HG02885 (cell line): ENCODE results near the gene MPZL1.

Experiments used
- ATAC-seq: cut with Tn5 transposase; IDR thresholded peaks from one replicate; pipeline ENCODE4 v1.9.1; 2021; ENCODE audit warnings: mild to moderate bottlenecking; ENCODE audit not compliant: unreplicated experiment, poor library complexity

Gene MPZL1

DNA sequence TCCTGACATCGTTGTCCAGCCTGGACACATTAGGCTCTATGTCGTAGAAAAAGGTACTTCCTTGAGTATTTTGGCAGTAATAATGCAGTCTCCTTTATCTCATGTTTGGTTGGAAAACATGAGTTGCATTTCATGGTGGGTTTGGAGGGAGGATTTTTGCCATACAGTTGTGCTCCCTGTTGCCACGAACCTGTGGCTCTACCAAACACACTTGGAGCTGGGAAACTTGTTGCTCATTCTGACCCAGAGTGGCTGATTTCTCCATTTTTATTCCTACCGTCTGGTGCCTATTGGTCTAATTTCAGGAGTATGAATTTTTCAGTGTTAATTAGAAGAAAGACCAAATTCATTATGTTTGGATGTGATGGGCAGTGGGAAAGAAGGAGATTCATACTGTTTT lies 50.7 kb downstream of the MPZL1 start:
- no peak for ATAC-seq

GRCh38 chr1:167773516-167773915 lies 51.7 kb downstream of the MPZL1 start:
- no peak for ATAC-seq

GRCh38 chr1:167774710-167775109 lies 52.9 kb downstream of the MPZL1 start:
- ATAC-seq, result no peak

GRCh38 chr1:167775178-167775577 lies 53.4 kb downstream of the MPZL1 start:
- no peak for ATAC-seq

- no peak for ATAC-seq
These were observed 54.4 kb downstream of the MPZL1 start for GRCh38 chr1:167776151-167776550.

DNA sequence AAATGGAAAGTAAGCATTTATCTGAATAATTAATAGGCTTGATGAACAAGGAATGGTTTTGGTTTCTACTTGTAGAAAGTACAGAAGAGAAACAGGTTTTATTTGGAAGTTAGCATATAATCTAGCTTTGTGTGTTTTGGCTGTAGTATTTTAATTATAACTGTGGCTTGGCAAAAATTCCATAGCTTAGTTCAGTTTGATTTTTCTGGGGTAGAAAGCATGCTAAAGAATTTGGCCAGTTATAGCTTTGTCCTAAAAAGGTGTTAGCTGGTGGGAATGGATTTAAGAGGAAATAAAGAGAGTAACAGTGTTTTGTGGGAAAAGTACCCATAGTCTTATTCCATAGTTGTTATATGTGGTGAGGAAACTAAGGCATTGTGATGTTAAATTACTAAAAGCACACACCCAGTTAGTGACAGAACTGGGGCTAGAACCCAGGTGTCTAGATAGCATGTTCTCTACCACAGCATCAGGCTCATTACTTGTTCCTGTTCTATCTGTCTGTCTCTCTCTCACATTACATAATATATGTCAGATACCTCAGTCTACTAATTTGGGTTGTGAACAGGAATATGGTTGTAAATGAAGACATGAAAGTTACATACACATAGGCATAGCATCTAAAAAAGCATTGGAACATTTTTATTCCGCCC lies 55.0 kb downstream of the MPZL1 start:
- ATAC-seq, result no peak

DNA sequence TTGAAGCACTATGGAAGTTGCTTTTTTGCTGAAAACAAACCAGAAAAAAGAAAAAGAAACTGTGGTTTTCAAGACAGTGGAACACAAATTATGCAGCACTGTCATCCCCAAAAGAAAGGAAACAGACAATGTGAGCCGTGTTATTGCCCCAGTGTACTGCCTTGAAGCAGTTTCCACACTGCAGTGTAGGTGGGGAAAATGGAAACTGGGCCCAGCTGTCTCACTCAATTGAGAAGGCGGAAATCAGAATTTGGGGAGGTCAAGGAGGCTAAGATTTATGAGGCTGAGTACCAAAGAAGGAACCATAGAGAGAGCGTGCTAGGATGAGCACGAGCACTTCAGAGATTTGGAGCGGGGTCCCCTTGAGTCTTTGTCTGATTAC lies 55.5 kb downstream of the MPZL1 start:
- ATAC-seq, result no peak

- no peak for ATAC-seq
These were observed 59.8 kb downstream of the MPZL1 start for GRCh38 chr1:167781558-167781957.

GRCh38 chr1:167782946-167783345 lies 61.2 kb downstream of the MPZL1 start:
- no peak for ATAC-seq

DNA sequence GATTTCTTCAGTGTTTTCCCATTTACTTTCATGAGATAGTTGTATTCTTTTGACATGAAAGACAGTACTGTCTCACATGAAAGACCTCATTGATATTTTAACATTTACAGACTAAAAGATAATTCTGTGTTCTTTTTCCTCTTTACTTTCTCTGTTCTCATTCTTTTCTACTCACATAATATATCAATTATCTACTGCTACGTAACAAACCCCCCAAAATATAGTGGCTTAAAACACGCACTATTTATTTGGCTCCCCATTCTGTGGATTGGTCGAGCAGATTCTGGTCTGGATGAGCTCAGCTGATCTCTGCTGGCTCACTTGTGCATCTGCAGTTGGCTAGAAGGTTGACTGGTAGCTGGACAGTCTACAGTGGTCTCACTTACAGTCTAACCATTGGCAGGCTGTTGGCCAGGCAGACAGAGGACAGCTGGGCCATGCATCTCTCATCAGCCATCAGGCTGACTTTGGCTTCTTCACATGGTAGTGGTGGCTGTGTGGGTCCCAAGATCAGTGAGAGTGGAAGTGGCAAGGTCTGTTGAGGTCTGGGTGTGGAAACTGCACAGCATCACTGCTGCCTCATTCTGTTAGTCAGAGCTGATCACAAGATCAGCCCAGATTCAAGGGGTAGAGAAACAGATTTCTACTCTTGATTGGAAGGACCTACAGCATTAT lies 63.2 kb downstream of the MPZL1 start:
- ATAC-seq, result no peak

DNA sequence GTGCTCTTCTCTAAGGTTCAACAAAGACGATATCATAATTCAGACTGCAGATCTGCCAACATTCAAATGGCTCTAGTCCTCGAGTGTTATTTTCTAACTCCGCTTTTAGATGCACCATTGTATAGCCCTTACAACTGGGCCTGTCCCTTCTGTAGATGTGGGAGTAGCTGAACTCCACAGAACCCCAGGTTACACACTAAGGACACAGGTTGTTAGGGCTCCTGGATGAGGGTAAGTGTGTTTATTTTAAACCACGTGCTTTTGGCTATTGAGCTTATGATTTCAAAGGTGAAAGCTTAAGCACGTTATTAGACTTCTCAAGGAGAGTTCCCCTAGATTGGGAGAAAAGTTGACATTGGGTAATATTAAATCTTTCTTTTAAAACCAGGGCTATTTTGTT lies 64.7 kb downstream of the MPZL1 start:
- no peak for ATAC-seq

DNA sequence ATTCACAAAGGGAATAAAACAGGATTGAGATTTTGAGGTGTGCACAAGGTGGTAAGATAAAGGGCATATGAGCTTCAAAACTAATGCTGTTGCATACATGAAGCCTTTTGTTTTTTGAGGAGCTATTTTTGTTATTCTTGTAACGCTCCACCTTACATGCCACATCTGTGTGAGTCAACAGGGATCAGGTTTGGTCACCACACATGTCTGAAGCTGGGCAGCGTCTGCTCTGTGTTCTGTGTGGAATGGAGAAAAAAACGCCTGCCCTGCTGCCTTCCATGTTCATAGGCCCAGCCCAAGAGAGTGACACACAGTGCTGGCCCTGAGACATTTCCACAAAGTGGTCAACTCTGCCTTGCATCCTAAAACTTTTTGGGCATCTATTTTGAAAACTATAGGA lies 67.7 kb downstream of the MPZL1 start:
- ATAC-seq, result no peak

DNA sequence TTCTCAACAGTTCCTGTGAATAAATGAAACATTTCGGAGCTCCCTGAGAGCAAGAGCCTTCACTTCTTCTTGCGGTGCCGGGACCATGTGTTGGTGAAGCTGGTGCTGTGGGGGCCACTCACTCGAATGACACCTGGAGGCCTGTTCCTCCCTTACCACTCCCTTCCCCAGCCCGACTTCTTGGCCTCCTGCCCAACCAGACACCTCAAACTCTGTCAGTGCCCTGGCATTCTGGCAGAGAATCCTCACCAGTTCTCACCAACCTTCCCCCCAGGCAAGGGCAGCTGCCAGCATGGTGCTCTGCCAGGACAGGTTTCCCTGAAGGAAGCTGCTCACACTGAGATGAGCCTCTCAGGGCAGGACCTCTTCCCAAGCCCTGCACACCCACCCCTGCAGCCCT lies 68.3 kb downstream of the MPZL1 start:
- no peak for ATAC-seq

GRCh38 chr1:167791281-167792187 lies 69.8 kb downstream of the MPZL1 start:
- no peak for ATAC-seq

DNA sequence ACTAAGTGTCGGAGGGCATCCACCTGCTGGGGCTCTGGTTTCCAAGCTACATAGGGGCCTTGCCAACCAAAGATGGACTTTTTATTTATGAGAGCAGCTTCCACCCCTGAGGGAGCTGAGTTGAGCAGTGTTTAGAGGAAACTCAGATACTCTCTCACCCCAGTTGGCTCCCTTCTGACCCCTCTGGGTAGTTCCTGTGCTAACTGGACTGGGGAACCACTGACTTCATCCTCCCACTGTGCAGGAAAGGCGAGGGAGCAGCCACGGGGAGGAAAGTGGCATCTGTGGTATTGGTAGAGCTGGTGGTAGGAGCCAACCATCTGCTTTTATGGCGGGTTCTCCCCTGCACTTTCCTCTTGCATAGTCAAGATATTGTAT lies 70.4 kb downstream of the MPZL1 start:
- no peak for ATAC-seq

DNA sequence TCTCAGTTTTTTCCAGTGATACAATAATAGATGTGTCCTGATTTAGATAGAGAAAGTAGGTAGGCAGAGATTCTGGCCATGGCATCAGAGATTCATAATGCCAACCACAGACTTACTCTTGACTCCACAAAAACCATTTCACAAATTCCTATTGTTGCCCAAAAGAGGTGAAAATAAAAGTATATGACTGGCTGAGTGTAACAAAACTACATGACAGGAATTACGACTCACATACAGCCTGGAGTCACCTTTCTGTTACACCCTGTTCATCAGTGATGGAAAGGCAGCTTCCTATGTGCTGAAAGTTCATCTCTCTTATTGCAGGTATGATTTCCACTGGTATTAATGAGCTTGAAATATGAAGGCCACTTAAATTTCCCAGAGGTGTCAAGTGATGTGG lies 72.3 kb downstream of the MPZL1 start:
- no peak for ATAC-seq

DNA sequence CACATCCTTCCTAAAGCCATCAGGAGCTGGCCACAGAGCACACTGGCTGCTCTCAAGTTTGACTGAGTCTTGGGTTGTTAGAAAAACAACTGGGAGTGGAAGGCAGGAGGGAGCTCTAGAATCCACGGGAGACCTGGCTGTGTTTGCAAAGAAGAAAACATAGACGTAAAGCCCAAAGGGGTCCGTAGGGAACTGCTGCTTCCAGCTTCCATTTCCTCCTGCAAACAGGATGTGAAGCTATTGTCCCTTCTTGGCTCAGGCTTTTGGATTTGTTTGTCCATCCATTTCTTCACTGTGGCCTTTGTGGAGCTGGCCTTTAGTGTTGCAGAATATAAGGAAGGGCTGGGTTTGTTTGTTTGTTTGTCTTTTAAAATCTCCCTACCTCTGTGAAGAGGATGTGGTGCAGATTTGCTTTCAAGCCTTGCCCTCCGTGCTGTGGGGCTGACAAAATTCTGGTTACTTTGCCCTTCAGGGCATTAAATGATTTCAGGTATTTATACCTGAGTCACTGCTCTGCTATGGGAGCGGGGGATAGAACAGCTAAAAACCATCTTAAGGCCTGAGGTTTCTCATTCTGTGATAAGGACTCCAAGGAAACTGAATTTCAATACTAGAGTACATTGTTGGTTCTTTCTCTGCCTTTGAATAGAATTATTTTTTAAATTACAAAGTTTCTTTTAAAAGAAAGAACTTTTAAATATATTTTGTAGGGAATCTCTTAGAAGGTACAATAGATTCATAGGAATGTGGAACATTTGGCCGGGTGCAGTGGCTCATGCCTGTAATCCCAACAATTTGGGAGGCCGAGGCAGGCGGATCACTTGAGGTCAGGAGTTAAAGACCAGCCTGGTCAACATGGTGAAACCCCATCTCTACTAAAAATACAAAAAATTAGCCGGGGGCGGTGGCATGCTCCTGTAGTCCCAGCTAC lies 74.3 kb downstream of the MPZL1 start:
- ATAC-seq, result no peak

- ATAC-seq, result no peak
These were observed 75.2 kb downstream of the MPZL1 start for GRCh38 chr1:167797015-167797414.

DNA sequence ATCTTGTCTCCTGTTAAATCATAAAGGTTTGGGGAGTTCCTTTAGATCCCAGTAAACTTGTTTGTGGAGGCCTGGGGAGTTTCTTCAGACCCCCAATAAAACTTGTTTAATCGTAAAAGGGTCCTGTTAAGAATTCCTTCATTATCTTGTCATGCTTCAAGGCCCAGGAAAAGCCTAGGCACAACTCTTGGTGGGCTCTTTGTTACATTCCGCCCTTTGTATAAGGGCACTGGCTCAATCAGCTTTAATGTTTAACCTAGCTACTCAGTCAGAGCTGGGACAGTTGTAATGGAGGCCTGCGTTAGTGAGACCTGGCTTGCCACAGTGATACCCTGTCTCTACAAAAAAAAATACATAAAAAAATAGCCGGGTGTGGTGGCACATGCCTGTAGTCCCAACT lies 77.2 kb downstream of the MPZL1 start:
- ATAC-seq, result no peak

GRCh38 chr1:167799747-167800146 lies 78.0 kb downstream of the MPZL1 start:
- no peak for ATAC-seq
